ENCODE measurements around the gene SMARCA2. TPM values are rescaled to one million over a fixed set of nuclear protein-coding genes. Genes with fewer than 3 reads are reported as not detected.

The SMARCA2 gene
- total RNA-seq, 1 donor from 2014 or later: 88.7 TPM

- H3K27ac ChIP-seq (ENCODE audit: low read depth, low read length): peak overlapping the region; percentile 79
- H3K4me1 ChIP-seq (ENCODE audit: control insufficient read depth in 3 of 3, insufficient read depth in 3 of 3, low read length in 3 of 3): peaks cover 11 to 24% (median 11%) of the 10 kb centered on the region in 3 donors
- H3K4me3 ChIP-seq (ENCODE audit: low read length in 3 of 3): peak overlapping the region; percentile 67 to 94 (median 77)
- no peaks in the 10 kb centered on the region for H3K9me3 ChIP-seq (ENCODE audit: control insufficient read depth in 3 of 3, low read length in 3 of 3)
- H3K9ac ChIP-seq (ENCODE audit: low read depth in 1 of 3, low read length in 3 of 3): peak overlapping the region; percentile 81 to 93 (median 84)
- H3K36me3 ChIP-seq (ENCODE audit: control insufficient read depth in 3 of 3, insufficient read depth in 3 of 3, low read length in 3 of 3): peaks cover 3 to 11% (median 7%) of the 10 kb centered on the region in 3 donors
- no peaks in the 10 kb centered on the region for H3K27me3 ChIP-seq (ENCODE audit: control insufficient read depth in 3 of 3, insufficient read depth in 3 of 3, low read length in 3 of 3)
Measured at GRCh38 chr9:2159521-2160454, 144.6 kb downstream of the SMARCA2 start.

GRCh38 chr9:2161661-2162060, 146.5 kb downstream of the SMARCA2 start:
- Histone ChIP-seq H3K36me3 (ENCODE audit: control insufficient read depth in 3 of 3, insufficient read depth in 3 of 3, low read length in 3 of 3) (peaks cover 3 to 13% (median 7%) of the 10 kb centered on the region in 3 donors), H3K27ac (ENCODE audit: low read depth, low read length) (no peak overlapping the region), H3K27me3 (ENCODE audit: control insufficient read depth in 3 of 3, insufficient read depth in 3 of 3, low read length in 3 of 3) (no peaks in the 10 kb centered on the region), H3K9me3 (ENCODE audit: control insufficient read depth in 3 of 3, low read length in 3 of 3) (no peaks in the 10 kb centered on the region), H3K4me3 (ENCODE audit: low read length in 3 of 3) (no peak overlapping the region), H3K4me1 (ENCODE audit: control insufficient read depth in 3 of 3, insufficient read depth in 3 of 3, low read length in 3 of 3) (peaks cover 11 to 22% (median 11%) of the 10 kb centered on the region in 3 donors), H3K9ac (ENCODE audit: low read depth in 1 of 3, low read length in 3 of 3) (no peak overlapping the region)

- no peak overlapping the region for H3K4me3 ChIP-seq (ENCODE audit: low read length in 3 of 3)
- H3K27ac ChIP-seq (ENCODE audit: low read depth, low read length): no peak overlapping the region
- H3K9ac ChIP-seq (ENCODE audit: low read depth in 1 of 3, low read length in 3 of 3): no peak overlapping the region
- peaks cover 0 to 11% (median 3%) of the 10 kb centered on the region in 3 donors for H3K4me1 ChIP-seq (ENCODE audit: control insufficient read depth in 3 of 3, insufficient read depth in 3 of 3, low read length in 3 of 3)
- H3K9me3 ChIP-seq (ENCODE audit: control insufficient read depth in 3 of 3, low read length in 3 of 3): no peaks in the 10 kb centered on the region
- no peaks in the 10 kb centered on the region for H3K27me3 ChIP-seq (ENCODE audit: control insufficient read depth in 3 of 3, insufficient read depth in 3 of 3, low read length in 3 of 3)
- H3K36me3 ChIP-seq (ENCODE audit: control insufficient read depth in 3 of 3, insufficient read depth in 3 of 3, low read length in 3 of 3): peaks cover 6 to 13% (median 7%) of the 10 kb centered on the region in 3 donors
Measured at GRCh38 chr9:2163231-2163885, 148.2 kb downstream of the SMARCA2 start.

GRCh38 chr9:2164268-2164667, 149.1 kb downstream of the SMARCA2 start:
- H3K9ac ChIP-seq (ENCODE audit: low read depth in 1 of 3, low read length in 3 of 3): no peak overlapping the region
- peaks cover 0 to 11% (median 3%) of the 10 kb centered on the region in 3 donors for H3K4me1 ChIP-seq (ENCODE audit: control insufficient read depth in 3 of 3, insufficient read depth in 3 of 3, low read length in 3 of 3)
- H3K27me3 ChIP-seq (ENCODE audit: control insufficient read depth in 3 of 3, insufficient read depth in 3 of 3, low read length in 3 of 3): no peaks in the 10 kb centered on the region
- H3K9me3 ChIP-seq (ENCODE audit: control insufficient read depth in 3 of 3, low read length in 3 of 3): no peaks in the 10 kb centered on the region
- peaks cover 6 to 19% (median 7%) of the 10 kb centered on the region in 3 donors for H3K36me3 ChIP-seq (ENCODE audit: control insufficient read depth in 3 of 3, insufficient read depth in 3 of 3, low read length in 3 of 3)
- H3K27ac ChIP-seq (ENCODE audit: low read depth, low read length): no peak overlapping the region
- H3K4me3 ChIP-seq (ENCODE audit: low read length in 3 of 3): no peak overlapping the region

GRCh38 chr9:2166203-2166602, 151.1 kb downstream of the SMARCA2 start:
- no peaks in the 10 kb centered on the region for H3K4me1 ChIP-seq (ENCODE audit: control insufficient read depth in 3 of 3, insufficient read depth in 3 of 3, low read length in 3 of 3)
- H3K27me3 ChIP-seq (ENCODE audit: control insufficient read depth in 3 of 3, insufficient read depth in 3 of 3, low read length in 3 of 3): no peaks in the 10 kb centered on the region
- no peak overlapping the region for H3K9ac ChIP-seq (ENCODE audit: low read depth in 1 of 3, low read length in 3 of 3)
- H3K27ac ChIP-seq (ENCODE audit: low read depth, low read length): no peak overlapping the region
- H3K36me3 ChIP-seq (ENCODE audit: control insufficient read depth in 3 of 3, insufficient read depth in 3 of 3, low read length in 3 of 3): peaks cover 6 to 28% (median 13%) of the 10 kb centered on the region in 3 donors
- H3K9me3 ChIP-seq (ENCODE audit: control insufficient read depth in 3 of 3, low read length in 3 of 3): no peaks in the 10 kb centered on the region
- no peak overlapping the region for H3K4me3 ChIP-seq (ENCODE audit: low read length in 3 of 3)

GRCh38 chr9:2169035-2169434, 153.9 kb downstream of the SMARCA2 start:
- H3K36me3 ChIP-seq (ENCODE audit: control insufficient read depth in 3 of 3, insufficient read depth in 3 of 3, low read length in 3 of 3): peaks cover 6 to 20% (median 16%) of the 10 kb centered on the region in 3 donors
- H3K27me3 ChIP-seq (ENCODE audit: control insufficient read depth in 3 of 3, insufficient read depth in 3 of 3, low read length in 3 of 3): no peaks in the 10 kb centered on the region
- H3K9me3 ChIP-seq (ENCODE audit: control insufficient read depth in 3 of 3, low read length in 3 of 3): peaks cover 0 to 5% (median 2%) of the 10 kb centered on the region in 3 donors
- peaks cover 11 to 18% (median 13%) of the 10 kb centered on the region in 3 donors for H3K4me1 ChIP-seq (ENCODE audit: control insufficient read depth in 3 of 3, insufficient read depth in 3 of 3, low read length in 3 of 3)
- H3K9ac ChIP-seq (ENCODE audit: low read depth in 1 of 3, low read length in 3 of 3): no peak overlapping the region
- H3K4me3 ChIP-seq (ENCODE audit: low read length in 3 of 3): no peak overlapping the region
- H3K27ac ChIP-seq (ENCODE audit: low read depth, low read length): no peak overlapping the region

GRCh38 chr9:2170722-2171121, 155.6 kb downstream of the SMARCA2 start:
- no peak overlapping the region for H3K27ac ChIP-seq (ENCODE audit: low read depth, low read length)
- H3K4me1 ChIP-seq (ENCODE audit: control insufficient read depth in 3 of 3, insufficient read depth in 3 of 3, low read length in 3 of 3): peaks cover 11 to 18% (median 13%) of the 10 kb centered on the region in 3 donors
- no peak overlapping the region for H3K4me3 ChIP-seq (ENCODE audit: low read length in 3 of 3)
- H3K9ac ChIP-seq (ENCODE audit: low read depth in 1 of 3, low read length in 3 of 3): no peak overlapping the region
- H3K36me3 ChIP-seq (ENCODE audit: control insufficient read depth in 3 of 3, insufficient read depth in 3 of 3, low read length in 3 of 3): peaks cover 6 to 20% (median 16%) of the 10 kb centered on the region in 3 donors
- H3K27me3 ChIP-seq (ENCODE audit: control insufficient read depth in 3 of 3, insufficient read depth in 3 of 3, low read length in 3 of 3): no peaks in the 10 kb centered on the region
- H3K9me3 ChIP-seq (ENCODE audit: control insufficient read depth in 3 of 3, low read length in 3 of 3): peaks cover 0 to 5% (median 2%) of the 10 kb centered on the region in 3 donors

- peaks cover 0 to 5% (median 2%) of the 10 kb centered on the region in 3 donors for H3K9me3 ChIP-seq (ENCODE audit: control insufficient read depth in 3 of 3, low read length in 3 of 3)
- no peak overlapping the region for H3K27ac ChIP-seq (ENCODE audit: low read depth, low read length)
- peaks cover 2 to 18% (median 16%) of the 10 kb centered on the region in 3 donors for H3K36me3 ChIP-seq (ENCODE audit: control insufficient read depth in 3 of 3, insufficient read depth in 3 of 3, low read length in 3 of 3)
- no peak overlapping the region for H3K4me3 ChIP-seq (ENCODE audit: low read length in 3 of 3)
- no peaks in the 10 kb centered on the region for H3K27me3 ChIP-seq (ENCODE audit: control insufficient read depth in 3 of 3, insufficient read depth in 3 of 3, low read length in 3 of 3)
- H3K4me1 ChIP-seq (ENCODE audit: control insufficient read depth in 3 of 3, insufficient read depth in 3 of 3, low read length in 3 of 3): peaks cover 11 to 18% (median 13%) of the 10 kb centered on the region in 3 donors
- no peak overlapping the region for H3K9ac ChIP-seq (ENCODE audit: low read depth in 1 of 3, low read length in 3 of 3)
Measured at GRCh38 chr9:2173170-2173569, 158.0 kb downstream of the SMARCA2 start.

- H3K4me3 ChIP-seq (ENCODE audit: low read length in 3 of 3): no peak overlapping the region
- peaks cover 11 to 18% (median 16%) of the 10 kb centered on the region in 3 donors for H3K4me1 ChIP-seq (ENCODE audit: control insufficient read depth in 3 of 3, insufficient read depth in 3 of 3, low read length in 3 of 3)
- H3K27ac ChIP-seq (ENCODE audit: low read depth, low read length): no peak overlapping the region
Measured at GRCh38 chr9:2173861-2174260, 158.7 kb downstream of the SMARCA2 start.

More at GRCh38 chr9:2173861-2174260, 158.7 kb downstream of the SMARCA2 start:
- Histone ChIP-seq H3K9me3 (ENCODE audit: control insufficient read depth in 3 of 3, low read length in 3 of 3) (peaks cover 0 to 5% (median 2%) of the 10 kb centered on the region in 3 donors), H3K27me3 (ENCODE audit: control insufficient read depth in 3 of 3, insufficient read depth in 3 of 3, low read length in 3 of 3) (no peaks in the 10 kb centered on the region), H3K36me3 (ENCODE audit: control insufficient read depth in 3 of 3, insufficient read depth in 3 of 3, low read length in 3 of 3) (peaks cover 2 to 16% (median 16%) of the 10 kb centered on the region in 3 donors), H3K9ac (ENCODE audit: low read depth in 1 of 3, low read length in 3 of 3) (no peak overlapping the region)
